ENCODE results near the gene SBF2. TPM values are rescaled to one million over a fixed set of nuclear protein-coding genes. Genes with fewer than 3 reads are reported as not detected.

Gene SBF2
- total and polyA plus RNA-seq, 2 of the 13 experiments (the other 11 are each of a cell fraction or from before 2014, with no cell fraction given): 24.0 to 45.8 TPM

GRCh38 chr11:9982796-9983579 is 311.0 kb downstream of the SBF2 start (continued):
- TF ChIP-seq FOXA3 (CRISPR knock-in tag; IDR thresholded peaks at IDR 0.05) (0 out of 2 replicates have a peak, but pooled peaks have one; percentile 21), ZNF20 (CRISPR knock-in tag; IDR thresholded peaks at IDR 0.05) (no peak), ZNF18 (CRISPR knock-in tag; IDR thresholded peaks at IDR 0.05; ENCODE audit: insufficient replicate concordance) (no peak), SNAI1 (CRISPR knock-in tag; IDR thresholded peaks at IDR 0.05; ENCODE audit: borderline replicate concordance) (no peak), CEBPB (IDR thresholded peaks at IDR 0.05; ENCODE audit: borderline replicate concordance, low read depth, low read length) (no peak), DRAP1 (CRISPR knock-in tag; IDR thresholded peaks at IDR 0.05) (no peak), ZGPAT (CRISPR knock-in tag; IDR thresholded peaks at IDR 0.05) (no peak), HMGXB4 (CRISPR knock-in tag; IDR thresholded peaks at IDR 0.05; ENCODE audit: borderline replicate concordance in 1 of 2, low read depth in 1 of 2) (no peak), RXRA (CRISPR knock-in tag; IDR thresholded peaks at IDR 0.05) (no peak), ZMYM2 (CRISPR knock-in tag; IDR thresholded peaks at IDR 0.05) (no peak), ZNF552 (CRISPR knock-in tag; IDR thresholded peaks at IDR 0.05; ENCODE audit: borderline replicate concordance) (no peak), ZBTB33 (CRISPR knock-in tag; IDR thresholded peaks at IDR 0.05) (no peak), FOXA1 (IDR thresholded peaks at IDR 0.05) (no peak), FOXA1 (CRISPR knock-in tag; IDR thresholded peaks at IDR 0.05) (peak; percentile 62; the same call in 1 of the 2 replicates), NFATC3 (CRISPR knock-in tag; IDR thresholded peaks at IDR 0.05) (no peak), ZNF883 (CRISPR knock-in tag; IDR thresholded peaks at IDR 0.05; ENCODE audit: not compliant biosample characterization) (no peak), MYC (CRISPR knock-in tag; IDR thresholded peaks at IDR 0.05; ENCODE audit: borderline replicate concordance) (no peak), EP300 (IDR thresholded peaks at IDR 0.05; ENCODE audit: low read depth in 2 of 2, low read length in 2 of 2) (peak in 1 of 2 experiments; percentile 38; a peak in 1 of 4 replicates), EP300 (CRISPR knock-in tag; IDR thresholded peaks at IDR 0.05; ENCODE audit: borderline replicate concordance) (no peak), PHF5A (CRISPR knock-in tag; IDR thresholded peaks at IDR 0.05; ENCODE audit: low read depth, unreplicated experiment) (no peak)
- TF ChIP-seq, protein P1, sequence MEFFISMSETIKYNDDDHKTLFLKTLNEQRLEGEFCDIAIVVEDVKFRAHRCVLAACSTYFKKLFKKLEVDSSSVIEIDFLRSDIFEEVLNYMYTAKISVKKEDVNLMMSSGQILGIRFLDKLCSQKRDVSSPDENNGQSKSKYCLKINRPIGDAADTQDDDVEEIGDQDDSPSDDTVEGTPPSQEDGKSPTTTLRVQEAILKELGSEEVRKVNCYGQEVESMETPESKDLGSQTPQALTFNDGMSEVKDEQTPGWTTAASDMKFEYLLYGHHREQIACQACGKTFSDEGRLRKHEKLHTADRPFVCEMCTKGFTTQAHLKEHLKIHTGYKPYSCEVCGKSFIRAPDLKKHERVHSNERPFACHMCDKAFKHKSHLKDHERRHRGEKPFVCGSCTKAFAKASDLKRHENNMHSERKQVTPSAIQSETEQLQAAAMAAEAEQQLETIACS (CRISPR knock-in tag; IDR thresholded peaks at IDR 0.05): no peak
